Stimulated activated CD4-positive, alpha-beta T cell treated with anti-CD3 and anti-CD28 coated beads, Interleukin-1b, Interleukin-23, amount 100 ng/mL, for 48 hours (primary cell): ENCODE results near the gene TWF2.

ENCODE experiments used
- DNase-seq: peaks from one replicate; pipeline ENCODE4 v3.0.0-alpha.2; 2020

TWF2 gene

GRCh38 chr3:52221563-52222318 is 17.2 kb downstream of the TWF2 start:
- DNase-seq = peak; percentile 49

GRCh38 chr3:52221141-52221562 is 17.8 kb downstream of the TWF2 start:
- no peak for DNase-seq

DNA sequence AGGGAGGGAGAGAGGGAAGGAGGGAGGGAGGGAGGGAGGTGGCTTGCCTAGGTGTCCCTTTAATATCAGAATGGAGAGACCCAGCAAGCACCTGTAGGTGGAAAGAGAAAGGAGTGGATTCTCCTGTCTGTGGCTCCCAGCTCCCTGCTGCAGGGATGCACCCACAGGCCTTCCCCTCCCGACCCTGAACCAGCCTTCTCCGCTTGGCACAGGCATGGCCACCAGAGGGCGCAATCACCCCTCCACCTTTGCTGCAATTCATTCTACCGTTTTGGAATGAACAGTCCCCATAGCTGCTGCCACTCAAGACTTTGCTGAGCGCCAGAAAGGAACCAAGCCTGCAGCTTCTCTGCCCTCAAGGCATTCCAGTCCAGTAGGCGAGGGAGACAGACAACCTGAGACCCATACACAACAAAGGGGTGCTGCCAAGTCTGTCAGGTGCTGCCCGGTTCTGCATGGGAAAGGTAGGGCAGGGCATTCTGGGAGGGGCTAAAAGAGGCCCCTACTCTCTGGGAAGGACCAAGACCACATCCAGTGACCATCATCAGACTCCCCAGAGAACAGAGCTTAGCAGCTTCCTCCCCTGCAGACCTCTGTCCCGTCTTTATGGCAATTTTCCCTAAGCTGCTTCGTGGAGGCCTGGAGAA is 18.5 kb downstream of the TWF2 start:
- DNase-seq = peak; percentile 88

DNA sequence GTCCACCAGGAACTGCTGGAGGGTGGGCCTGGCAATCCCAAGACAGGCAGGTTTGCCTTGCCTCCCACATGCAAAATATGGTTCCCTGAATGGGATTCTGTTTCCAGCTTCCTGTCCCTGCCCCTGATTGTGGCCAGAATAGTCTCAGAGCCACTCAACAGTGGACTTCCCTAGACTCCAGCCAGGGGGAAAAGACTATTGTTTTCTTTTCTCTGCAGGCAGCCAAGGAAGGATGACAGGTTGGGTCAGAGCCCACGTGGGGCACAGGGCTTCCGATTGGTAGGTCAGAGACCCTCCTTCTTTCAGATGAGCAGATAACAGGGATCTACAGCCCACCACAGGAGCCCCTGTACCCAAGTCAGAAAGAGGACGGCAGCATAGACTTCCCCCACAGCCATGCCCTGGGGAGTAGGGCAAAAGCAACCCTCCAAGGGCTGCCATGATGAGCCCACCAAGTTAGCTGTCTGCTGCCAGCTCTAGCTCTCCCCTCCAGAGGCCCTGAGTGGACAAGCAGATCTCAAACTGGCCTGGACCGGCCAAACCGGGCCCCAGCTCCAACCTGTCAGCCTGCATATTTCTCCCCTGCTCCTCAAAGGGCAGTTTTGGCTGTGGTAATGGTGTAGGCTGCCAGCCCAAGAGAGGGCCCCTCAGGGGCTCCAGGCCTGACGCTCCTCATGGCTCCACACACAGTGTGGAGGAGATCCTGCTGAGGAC is 19.9 kb downstream of the TWF2 start:
- DNase-seq = no peak

DNA sequence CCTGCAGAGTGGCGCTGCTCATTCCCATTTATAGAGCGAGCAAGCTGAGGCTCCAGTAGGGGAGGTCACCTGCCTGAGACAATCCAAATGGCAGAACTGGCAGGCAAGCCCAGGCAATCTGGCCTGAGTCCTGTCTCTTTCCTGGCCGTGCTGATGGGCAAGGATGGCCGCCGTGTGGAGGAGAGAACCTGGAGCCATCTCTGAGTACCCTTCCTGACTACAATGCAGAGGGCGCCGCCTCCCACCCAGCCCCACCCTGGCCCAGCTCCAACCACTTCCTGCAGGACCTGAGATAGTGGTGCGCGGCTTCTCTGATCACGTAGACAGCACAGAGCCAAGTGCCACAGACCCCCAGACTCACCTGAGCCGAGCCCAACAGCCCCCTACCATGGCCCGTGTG is 20.5 kb downstream of the TWF2 start:
- no peak for DNase-seq

- no peak for DNase-seq
These were observed 20.9 kb downstream of the TWF2 start for GRCh38 chr3:52218026-52218425.

DNA sequence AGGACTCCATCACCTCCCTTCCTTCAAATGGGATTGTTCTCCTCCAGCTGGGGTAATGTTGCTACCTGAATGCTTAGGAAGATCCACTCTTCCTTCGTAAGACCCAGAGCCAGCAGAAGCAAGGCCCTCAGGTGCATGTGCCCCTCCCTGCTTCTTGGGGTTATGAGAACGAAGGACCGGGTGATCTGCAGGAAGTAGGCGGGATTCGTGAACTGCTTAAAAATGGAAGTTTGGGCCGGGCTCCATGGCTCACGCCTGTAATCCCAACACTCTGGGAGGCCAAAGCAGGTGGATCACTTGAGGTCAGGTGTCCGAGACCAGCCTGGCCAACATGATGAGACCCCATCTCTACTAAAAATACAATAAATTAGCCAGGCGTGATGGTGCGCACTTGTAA is 21.6 kb downstream of the TWF2 start:
- DNase-seq = no peak

DNA sequence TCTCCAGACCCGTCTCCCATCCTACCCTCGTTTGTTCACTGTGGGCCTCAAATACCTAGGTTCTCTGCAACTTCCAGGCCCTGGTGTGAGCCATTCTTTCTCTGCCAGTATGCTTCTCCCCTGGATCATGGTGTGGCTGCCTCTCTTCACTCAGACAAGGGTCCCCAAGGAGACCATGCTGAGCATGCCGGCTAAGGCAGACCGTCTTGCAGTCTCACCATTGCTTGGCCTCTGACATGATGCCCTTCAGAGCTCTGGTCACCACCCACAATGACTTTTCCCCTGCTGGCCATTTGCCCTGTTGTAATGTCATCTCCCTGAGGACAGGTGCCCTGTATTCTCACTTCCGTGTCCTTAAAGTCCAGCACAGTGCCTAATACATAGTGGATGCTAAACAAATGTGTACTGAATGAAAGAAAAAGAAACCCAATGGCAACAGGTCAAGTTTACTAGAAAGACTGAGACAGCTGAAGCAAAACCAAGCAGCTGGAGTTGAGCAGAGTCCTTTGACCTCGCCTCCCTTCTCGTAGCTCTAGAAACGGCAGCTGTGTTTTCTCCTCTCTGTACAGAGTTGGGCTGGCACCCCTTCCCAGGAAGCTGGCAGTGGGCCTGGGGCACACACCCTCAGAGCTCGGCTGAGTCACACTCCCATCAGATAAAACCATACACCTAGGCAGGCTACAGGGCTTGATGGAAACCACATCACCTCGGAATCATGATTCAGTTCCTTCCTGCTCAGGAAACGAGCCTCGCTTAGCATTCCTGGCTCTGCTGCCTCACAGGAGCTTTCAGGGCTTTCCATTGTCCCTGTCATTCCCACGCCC is 22.2 kb downstream of the TWF2 start:
- DNase-seq = peak; percentile 45

- no peak for DNase-seq
These were observed 23.6 kb downstream of the TWF2 start for GRCh38 chr3:52215351-52215750.

- no peak for DNase-seq
These were observed 25.1 kb downstream of the TWF2 start for GRCh38 chr3:52213901-52214300.

DNA sequence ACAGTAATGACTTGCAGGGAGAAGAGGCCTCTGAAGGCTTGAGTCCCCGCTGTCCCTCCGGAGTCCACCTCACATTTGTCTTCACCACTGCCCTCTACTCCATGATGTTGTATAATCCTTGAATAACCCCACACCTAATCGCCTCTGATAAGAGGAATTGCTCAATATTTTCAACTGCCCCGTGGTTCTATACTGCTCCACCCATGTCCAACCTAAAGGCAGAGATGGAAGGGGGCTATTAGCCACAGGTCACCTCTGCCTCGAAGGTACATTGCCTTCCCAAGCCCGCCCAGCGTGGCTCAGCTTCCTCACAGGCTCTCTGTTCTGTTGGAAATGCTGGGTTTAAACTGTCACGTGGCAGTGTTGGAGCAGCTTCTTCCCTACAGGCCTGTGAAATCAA is 26.0 kb downstream of the TWF2 start:
- DNase-seq = no peak

GRCh38 chr3:52211268-52211891 is 27.6 kb downstream of the TWF2 start:
- no peak for DNase-seq

DNA sequence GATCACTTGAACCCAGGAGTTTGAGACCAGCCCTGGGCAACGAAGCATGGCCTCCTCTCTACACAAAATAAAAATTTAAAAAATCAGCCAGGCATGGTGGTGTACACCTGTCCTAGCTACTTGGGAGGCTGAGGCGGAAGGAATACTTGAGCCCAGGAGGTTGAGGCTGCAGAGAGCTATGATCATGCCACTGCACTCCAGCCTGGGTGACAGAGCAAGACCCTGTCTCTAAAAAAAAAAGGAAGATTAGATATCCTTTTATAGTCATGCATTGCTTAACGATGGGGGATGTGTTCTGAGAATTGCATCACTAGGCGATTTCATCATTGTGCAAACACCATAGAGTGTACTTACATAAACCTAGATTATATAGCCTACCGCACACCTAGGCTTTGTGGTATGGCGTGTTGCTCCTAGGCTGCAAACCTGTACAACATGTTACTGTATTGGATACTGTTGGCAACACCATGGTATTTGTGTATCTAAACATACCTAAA is 28.4 kb downstream of the TWF2 start:
- no peak for DNase-seq

DNA sequence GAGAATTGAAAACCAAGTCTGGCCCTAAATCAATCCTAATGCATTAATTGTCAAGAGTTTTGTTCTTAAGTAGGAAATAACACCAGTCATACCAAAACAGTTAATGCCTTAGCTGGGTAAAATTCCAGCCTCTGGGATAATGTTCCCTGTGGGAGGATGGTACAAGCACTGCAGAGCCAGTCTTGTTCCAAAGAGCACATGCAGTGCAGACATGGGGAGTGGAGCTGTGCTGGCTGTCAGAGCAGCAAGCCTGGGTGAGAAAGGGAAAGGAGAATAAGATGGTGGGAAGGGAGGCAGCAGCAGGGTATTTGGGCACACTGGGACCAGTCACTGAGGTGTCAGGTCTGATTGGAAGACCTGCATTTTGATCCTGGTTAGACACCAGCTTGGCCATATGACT is 28.9 kb downstream of the TWF2 start:
- no peak for DNase-seq

DNA sequence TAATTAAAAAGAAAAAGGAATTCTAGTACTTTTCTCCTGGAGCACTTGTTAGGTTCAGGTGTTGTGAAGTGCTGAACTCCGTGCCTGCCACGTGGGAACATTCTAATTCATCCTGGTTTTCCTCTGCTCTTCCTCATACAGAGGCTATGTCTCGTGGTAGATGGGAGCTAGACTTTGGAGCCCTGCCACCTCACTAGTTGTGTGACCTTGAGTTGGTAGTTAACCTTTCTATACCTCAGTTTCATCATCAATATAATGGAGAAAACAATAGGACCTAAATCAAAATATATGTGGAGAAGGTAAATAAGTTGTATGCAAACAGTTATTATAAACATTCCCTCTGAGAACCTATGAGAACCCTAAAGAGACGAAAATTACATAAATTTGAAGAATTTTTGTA is 30.4 kb downstream of the TWF2 start:
- DNase-seq = no peak

DNA sequence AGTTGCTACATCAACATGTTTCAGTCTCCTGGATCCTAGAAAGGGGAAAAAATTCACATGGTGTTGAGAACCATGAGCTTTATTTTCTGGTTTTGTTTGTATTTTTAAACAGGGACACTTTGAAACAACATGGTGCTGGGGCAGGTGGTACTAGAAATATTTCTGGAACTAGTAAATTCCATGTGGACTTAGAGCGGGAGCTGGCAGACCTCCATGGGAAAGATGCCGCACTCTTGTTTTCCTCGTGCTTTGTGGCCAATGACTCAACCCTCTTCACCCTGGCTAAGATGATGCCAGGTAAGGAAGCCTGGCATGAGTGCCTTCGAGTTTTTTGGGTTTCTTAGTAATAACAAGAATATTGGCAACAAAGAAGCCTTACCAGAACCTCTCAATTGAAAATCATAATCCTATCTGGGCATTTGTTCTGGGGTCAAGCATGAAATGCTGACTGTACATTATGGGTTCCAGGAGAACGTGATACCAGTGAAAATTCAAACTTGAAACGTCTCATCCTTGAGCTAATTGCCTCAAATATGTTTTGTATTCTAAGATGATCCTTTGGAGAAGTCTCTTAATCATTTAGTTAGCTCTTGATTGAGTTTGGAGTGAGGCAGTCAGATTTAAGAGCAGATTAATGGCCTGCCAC is 33.1 kb downstream of the TWF2 start:
- no peak for DNase-seq

DNA sequence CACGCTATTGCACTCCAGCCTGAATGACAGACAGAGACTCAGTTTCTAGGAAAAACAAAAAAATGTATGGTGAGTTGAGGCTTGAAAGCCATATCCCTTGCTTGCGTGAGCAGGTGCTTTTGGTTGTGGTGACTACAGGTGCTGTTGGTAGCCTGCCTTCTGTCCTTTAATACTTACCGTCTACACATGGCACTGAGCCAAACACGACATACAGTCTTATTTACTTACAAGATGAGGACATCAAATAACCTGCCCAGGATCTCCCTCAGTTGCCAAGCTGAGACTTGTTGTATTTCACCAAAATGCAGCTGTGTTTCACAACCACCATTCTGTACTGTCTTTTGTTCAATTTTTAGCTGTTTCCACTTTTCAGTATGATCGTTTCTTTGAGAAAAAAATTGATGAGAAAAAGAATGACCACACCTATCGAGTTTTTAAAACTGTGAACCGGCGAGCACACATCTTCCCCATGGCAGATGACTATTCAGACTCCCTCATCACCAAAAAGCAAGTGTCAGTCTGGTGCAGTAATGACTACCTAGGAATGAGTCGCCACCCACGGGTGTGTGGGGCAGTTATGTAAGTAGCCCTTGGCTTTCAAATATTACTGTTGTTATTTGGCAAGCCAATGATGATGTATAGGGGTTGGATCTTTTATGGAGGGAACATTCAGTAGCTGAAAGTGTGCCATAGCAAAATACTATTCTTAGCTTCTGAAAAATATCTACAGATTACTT is 34.5 kb downstream of the TWF2 start:
- peak; percentile 44 for DNase-seq

DNA sequence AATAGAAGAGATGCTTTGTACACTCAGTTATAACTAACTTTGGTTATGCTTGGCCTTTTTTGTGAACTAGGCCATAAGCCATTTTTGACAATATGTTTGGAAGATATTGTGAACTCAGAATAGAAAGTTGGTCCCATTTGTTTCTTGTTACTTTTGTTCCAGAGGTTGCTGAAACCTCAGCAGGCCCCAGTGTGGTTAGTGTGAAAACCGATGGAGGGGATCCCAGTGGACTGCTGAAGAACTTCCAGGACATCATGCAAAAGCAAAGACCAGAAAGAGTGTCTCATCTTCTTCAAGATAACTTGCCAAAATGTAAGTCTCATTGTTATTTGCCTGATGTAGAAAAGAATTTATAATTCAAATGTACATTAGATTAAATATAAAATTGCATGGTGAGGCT is 35.3 kb downstream of the TWF2 start:
- no peak for DNase-seq

DNA sequence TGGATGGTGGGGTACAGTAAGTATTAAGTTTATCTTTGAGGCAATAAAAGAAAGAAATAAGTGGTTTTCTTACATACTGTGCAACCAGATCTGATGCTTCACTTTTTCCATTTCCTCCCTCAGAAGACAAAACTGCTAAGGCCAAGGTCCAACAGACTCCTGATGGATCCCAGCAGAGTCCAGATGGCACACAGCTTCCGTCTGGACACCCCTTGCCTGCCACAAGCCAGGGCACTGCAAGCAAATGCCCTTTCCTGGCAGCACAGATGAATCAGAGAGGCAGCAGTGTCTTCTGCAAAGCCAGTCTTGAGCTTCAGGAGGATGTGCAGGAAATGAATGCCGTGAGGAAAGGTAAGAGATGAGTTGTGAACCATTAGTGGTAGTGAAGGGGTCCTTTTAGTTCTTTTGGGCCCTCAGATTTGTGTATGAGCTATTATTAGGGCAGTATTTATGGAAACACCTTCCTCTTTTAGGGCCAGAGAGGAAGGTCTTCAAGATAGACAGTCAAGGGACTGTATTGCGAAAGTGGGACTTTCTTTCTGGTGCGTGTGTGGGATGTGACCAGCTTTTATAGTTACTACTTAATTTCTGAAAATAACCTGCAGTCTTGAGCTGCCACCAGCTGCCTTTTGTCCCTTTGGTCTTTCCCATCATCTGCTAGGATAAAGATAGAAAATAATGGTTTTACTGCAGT is 36.4 kb downstream of the TWF2 start:
- DNase-seq = no peak

DNA sequence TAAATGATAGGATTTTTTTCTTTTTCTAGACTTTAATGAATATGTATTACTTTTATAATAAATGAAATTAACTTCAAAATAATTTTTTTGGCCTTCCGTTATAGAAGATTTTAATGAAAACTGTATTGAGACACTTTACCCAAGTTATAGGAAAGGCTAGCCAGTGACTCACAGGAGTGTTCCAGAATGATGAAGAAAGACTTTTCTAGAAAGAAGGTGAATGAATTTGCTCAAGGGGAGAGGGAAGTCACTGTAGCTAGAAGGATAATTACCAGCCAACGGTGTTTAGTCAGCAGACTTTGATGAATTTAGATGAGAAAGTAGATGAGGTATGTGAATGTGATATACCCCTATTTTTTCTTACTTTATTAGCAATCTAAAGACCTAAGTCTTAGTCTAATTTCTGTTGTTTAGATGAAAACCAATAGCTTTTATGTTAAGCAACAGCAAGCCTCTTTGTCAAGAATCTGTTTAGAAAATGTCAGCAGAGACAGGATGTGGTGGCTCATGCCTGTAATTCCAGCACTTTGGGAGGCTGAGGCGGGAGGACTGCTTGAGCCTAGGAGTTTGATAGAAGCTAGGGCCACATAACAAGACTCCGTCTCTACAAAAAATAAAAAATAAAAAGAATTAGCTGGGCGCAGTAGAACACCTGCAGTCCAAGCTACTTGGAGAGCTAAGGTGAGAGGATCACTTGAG is 37.8 kb downstream of the TWF2 start:
- no peak for DNase-seq
